Nephron (organoid): ENCODE measurements around the gene NPRL2.

ENCODE experiments used
- H3K27ac Mint-ChIP-seq, 3 experiments: 2 replicates each; pipeline ENCODE4 v1.8.0; 2020; ENCODE audit warnings: mixed read lengths in 3 of 3, mild to moderate bottlenecking in 2 of 3, moderate library complexity in 1 of 3
- H3K27me3 Mint-ChIP-seq: 2 replicates; pipeline ENCODE4 v1.8.0; 2021; ENCODE audit warnings: low read depth, mild to moderate bottlenecking, moderate library complexity, mixed read lengths
- H3K36me3 Mint-ChIP-seq: 2 replicates; pipeline ENCODE4 v1.8.0; 2020; ENCODE audit warnings: low read depth, mixed read lengths
- H3K4me1 Mint-ChIP-seq: 2 replicates; pipeline ENCODE4 v1.8.0; 2020; ENCODE audit warnings: mixed read lengths
- H3K4me3 Mint-ChIP-seq, 3 experiments: 2 replicates each; pipeline ENCODE4 v1.8.0; 2020; ENCODE audit warnings: mild to moderate bottlenecking in 3 of 3, mixed read lengths in 3 of 3, moderate library complexity in 2 of 3
- H3K9me3 Mint-ChIP-seq: 2 replicates; pipeline ENCODE4 v1.8.0; 2020; ENCODE audit warnings: mixed read lengths
- TF ChIP-seq, protein P1 (sequence below), 3 experiments: fragments of 200-600 bp; sonication (generic); IDR thresholded peaks; one replicate each; pipeline ENCODE4 v1.5.0; 2021; ENCODE audit warnings: antibody characterized with exemption in 3 of 3; ENCODE audit not compliant: unreplicated experiment in 3 of 3

Gene NPRL2

GRCh38 chr3:50355829-50356552, 5.4 kb upstream of the NPRL2 start:
- Mint-ChIP-seq H3K9me3 (no peaks in the 10 kb centered on the region), H3K4me1 (peaks cover 35% of the 10 kb centered on the region), H3K36me3 (peaks cover 18% of the 10 kb centered on the region), H3K4me3 (peak overlapping the region; percentile 99), H3K27me3 (no peaks in the 10 kb centered on the region), H3K27ac (no peak overlapping the region)
- TF ChIP-seq, protein P1, sequence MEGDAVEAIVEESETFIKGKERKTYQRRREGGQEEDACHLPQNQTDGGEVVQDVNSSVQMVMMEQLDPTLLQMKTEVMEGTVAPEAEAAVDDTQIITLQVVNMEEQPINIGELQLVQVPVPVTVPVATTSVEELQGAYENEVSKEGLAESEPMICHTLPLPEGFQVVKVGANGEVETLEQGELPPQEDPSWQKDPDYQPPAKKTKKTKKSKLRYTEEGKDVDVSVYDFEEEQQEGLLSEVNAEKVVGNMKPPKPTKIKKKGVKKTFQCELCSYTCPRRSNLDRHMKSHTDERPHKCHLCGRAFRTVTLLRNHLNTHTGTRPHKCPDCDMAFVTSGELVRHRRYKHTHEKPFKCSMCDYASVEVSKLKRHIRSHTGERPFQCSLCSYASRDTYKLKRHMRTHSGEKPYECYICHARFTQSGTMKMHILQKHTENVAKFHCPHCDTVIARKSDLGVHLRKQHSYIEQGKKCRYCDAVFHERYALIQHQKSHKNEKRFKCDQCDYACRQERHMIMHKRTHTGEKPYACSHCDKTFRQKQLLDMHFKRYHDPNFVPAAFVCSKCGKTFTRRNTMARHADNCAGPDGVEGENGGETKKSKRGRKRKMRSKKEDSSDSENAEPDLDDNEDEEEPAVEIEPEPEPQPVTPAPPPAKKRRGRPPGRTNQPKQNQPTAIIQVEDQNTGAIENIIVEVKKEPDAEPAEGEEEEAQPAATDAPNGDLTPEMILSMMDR (IDR thresholded peaks at IDR 0.05; ENCODE audit: unreplicated experiment in 3 of 3), result peak in 1 of 3 experiments; percentile 16

- Mint-ChIP-seq H3K27me3 (no peaks in the 10 kb centered on the region), H3K4me3 (peak overlapping the region in 2 of 3 experiments; percentile 15 to 38), H3K36me3 (peaks cover 18% of the 10 kb centered on the region), H3K4me1 (peaks cover 47% of the 10 kb centered on the region), H3K9me3 (no peaks in the 10 kb centered on the region), H3K27ac (no peak overlapping the region)
- TF ChIP-seq, protein P1 (IDR thresholded peaks at IDR 0.05; ENCODE audit: unreplicated experiment in 3 of 3), result no peak
These were observed 4.3 kb upstream of the NPRL2 start for GRCh38 chr3:50354850-50355249.

DNA sequence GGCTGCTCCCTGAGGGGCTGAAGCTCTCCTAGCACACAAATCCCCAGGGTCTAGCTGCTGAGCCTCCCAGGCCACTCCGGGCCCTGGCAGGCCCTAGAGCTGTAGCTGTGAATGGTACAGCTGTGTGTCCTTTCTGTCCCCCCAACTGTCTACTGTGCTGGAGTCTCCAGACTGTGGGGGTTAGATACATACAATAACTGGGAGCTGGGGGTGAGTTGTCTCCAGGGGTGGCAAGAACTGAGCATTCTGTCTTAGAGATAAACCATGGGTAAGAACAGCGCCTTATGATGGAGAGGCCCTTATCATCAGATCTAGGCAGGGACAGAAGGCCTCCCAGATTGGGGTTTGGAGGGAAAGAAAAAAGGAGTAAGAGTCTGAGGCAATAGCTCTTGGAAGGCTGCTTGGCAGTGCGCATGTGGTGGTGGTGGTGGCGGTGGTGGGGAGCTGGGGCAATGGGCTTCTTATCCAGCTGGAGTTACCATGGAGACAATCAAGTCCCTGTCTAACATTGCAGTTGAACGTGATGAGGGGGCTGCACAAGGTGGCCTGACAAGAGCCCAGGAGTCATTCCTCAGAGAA, 3.7 kb upstream of the NPRL2 start:
- TF ChIP-seq, protein P1 (IDR thresholded peaks at IDR 0.05; ENCODE audit: unreplicated experiment in 3 of 3), result no peak
- peaks cover 43% of the 10 kb centered on the region for H3K4me1 Mint-ChIP-seq
- no peaks in the 10 kb centered on the region for H3K9me3 Mint-ChIP-seq
- peak overlapping the region; percentile 2 to 24 (median 18) for H3K4me3 Mint-ChIP-seq
- H3K27me3 Mint-ChIP-seq, result no peaks in the 10 kb centered on the region
- no peak overlapping the region for H3K27ac Mint-ChIP-seq
- H3K36me3 Mint-ChIP-seq, result peaks cover 18% of the 10 kb centered on the region

DNA sequence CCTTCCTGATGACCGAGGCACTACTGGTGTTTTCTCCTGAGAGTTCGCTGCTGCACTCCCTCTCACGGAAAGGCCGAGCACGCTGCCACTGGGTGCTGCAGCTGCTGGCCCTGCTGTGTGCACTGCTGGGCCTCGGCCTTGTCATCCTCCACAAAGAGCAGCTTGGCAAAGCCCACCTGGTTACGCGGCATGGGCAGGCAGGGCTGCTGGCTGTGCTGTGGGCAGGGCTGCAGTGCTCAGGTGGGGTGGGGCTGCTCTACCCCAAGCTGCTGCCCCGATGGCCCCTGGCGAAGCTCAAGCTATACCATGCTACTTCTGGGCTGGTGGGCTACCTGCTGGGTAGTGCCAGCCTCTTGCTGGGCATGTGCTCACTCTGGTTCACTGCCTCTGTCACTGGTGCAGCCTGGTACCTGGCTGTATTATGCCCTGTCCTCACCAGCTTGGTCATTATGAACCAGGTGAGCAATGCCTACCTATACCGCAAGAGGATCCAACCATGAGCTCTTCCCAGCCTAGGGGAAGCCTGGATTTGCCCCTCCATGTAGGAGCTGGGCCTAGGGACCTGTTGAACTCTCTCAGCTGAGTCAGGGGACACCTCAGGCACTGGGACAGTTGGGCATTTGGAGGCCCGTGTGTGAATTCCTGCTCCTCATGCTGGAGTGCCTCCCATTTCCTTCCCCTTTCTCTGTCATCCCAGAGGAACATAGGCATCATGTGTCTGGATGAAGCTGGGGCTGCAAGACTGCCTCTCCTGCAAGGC, 2.9 kb upstream of the NPRL2 start:
- Mint-ChIP-seq H3K4me1 (peaks cover 41% of the 10 kb centered on the region), H3K9me3 (no peaks in the 10 kb centered on the region), H3K27ac (no peak overlapping the region), H3K27me3 (no peaks in the 10 kb centered on the region), H3K4me3 (peak overlapping the region; percentile 27 to 71 (median 61)), H3K36me3 (peaks cover 18% of the 10 kb centered on the region)
- TF ChIP-seq, protein P1 (IDR thresholded peaks at IDR 0.05; ENCODE audit: unreplicated experiment in 3 of 3), result no peak

GRCh38 chr3:50352781-50353180, 2.2 kb upstream of the NPRL2 start:
- H3K27me3 Mint-ChIP-seq, result no peaks in the 10 kb centered on the region

More at GRCh38 chr3:50352781-50353180, 2.2 kb upstream of the NPRL2 start:
- TF ChIP-seq, protein P1 (IDR thresholded peaks at IDR 0.05; ENCODE audit: unreplicated experiment in 3 of 3), result peak in 1 of 3 experiments; percentile 13
- Mint-ChIP-seq H3K36me3 (peaks cover 14% of the 10 kb centered on the region), H3K9me3 (no peaks in the 10 kb centered on the region), H3K27ac (no peak overlapping the region), H3K4me3 (peak overlapping the region; percentile 55 to 71 (median 68)), H3K4me1 (peaks cover 36% of the 10 kb centered on the region)
